ENCODE data around the gene SPEF2. TPM values are rescaled to one million over a fixed set of nuclear protein-coding genes. Genes with fewer than 3 reads are reported as not detected.

The SPEF2 gene
- total RNA-seq, 1 experiment from 2014 or later, result 2.3 TPM

GRCh38 chr5:35765921-35766320 is 148.3 kb downstream of the SPEF2 start:
- DNase-seq (ENCODE audit: low read depth), result no peak
- in situ Hi-C loops (cut with HindIII; ENCODE audit: low pct_unique_long_range_greater_than_20kb, low sequenced_read_pairs), result no loop called here

- no peak for DNase-seq (ENCODE audit: low read depth)
- in situ Hi-C loops (cut with HindIII; ENCODE audit: low pct_unique_long_range_greater_than_20kb, low sequenced_read_pairs), result no loop called here
Observed at GRCh38 chr5:35771300-35771699, 153.6 kb downstream of the SPEF2 start.

- in situ Hi-C loops (cut with HindIII; ENCODE audit: low pct_unique_long_range_greater_than_20kb, low sequenced_read_pairs), result no loop called here
- DNase-seq (ENCODE audit: low read depth), result no peak
Observed at GRCh38 chr5:35771839-35772238, 154.2 kb downstream of the SPEF2 start.

- DNase-seq (ENCODE audit: low read depth), result no peak
- in situ Hi-C loops (cut with HindIII; ENCODE audit: low pct_unique_long_range_greater_than_20kb, low sequenced_read_pairs), result no loop called here
Observed at GRCh38 chr5:35773967-35774366, 156.3 kb downstream of the SPEF2 start.

- in situ Hi-C loops (cut with HindIII; ENCODE audit: low pct_unique_long_range_greater_than_20kb, low sequenced_read_pairs), result no loop called here
- no peak for DNase-seq (ENCODE audit: low read depth)
Observed at GRCh38 chr5:35776757-35777156, 159.1 kb downstream of the SPEF2 start.

- in situ Hi-C loops (cut with HindIII; ENCODE audit: low pct_unique_long_range_greater_than_20kb, low sequenced_read_pairs), result no loop called here
- DNase-seq (ENCODE audit: low read depth), result peak; percentile 40
Observed at GRCh38 chr5:35777358-35778087, 159.9 kb downstream of the SPEF2 start.

- no peak for DNase-seq (ENCODE audit: low read depth)
- in situ Hi-C loops (cut with HindIII; ENCODE audit: low pct_unique_long_range_greater_than_20kb, low sequenced_read_pairs), result no loop called here
Observed at GRCh38 chr5:35778259-35778769, 160.7 kb downstream of the SPEF2 start.

GRCh38 chr5:35780236-35780635 is 162.6 kb downstream of the SPEF2 start:
- in situ Hi-C loops (cut with HindIII; ENCODE audit: low pct_unique_long_range_greater_than_20kb, low sequenced_read_pairs), result no loop called here
- no peak for DNase-seq (ENCODE audit: low read depth)

GRCh38 chr5:35781181-35781790 is 163.6 kb downstream of the SPEF2 start:
- DNase-seq (ENCODE audit: low read depth), result no peak
- in situ Hi-C loops (cut with HindIII; ENCODE audit: low pct_unique_long_range_greater_than_20kb, low sequenced_read_pairs), result no loop called here

- DNase-seq (ENCODE audit: low read depth), result no peak
- in situ Hi-C loops (cut with HindIII; ENCODE audit: low pct_unique_long_range_greater_than_20kb, low sequenced_read_pairs), result no loop called here
Observed at GRCh38 chr5:35783551-35783950, 165.9 kb downstream of the SPEF2 start.

GRCh38 chr5:35785601-35786085 is 168.0 kb downstream of the SPEF2 start:
- DNase-seq (ENCODE audit: low read depth), result no peak
- in situ Hi-C loops (cut with HindIII; ENCODE audit: low pct_unique_long_range_greater_than_20kb, low sequenced_read_pairs), result no loop called here

- DNase-seq (ENCODE audit: low read depth), result no peak
- in situ Hi-C loops (cut with HindIII; ENCODE audit: low pct_unique_long_range_greater_than_20kb, low sequenced_read_pairs), result no loop called here
Observed at GRCh38 chr5:35788724-35789123, 171.1 kb downstream of the SPEF2 start.

GRCh38 chr5:35789732-35790456 is 172.2 kb downstream of the SPEF2 start:
- in situ Hi-C loops (cut with HindIII; ENCODE audit: low pct_unique_long_range_greater_than_20kb, low sequenced_read_pairs), result no loop called here

GRCh38 chr5:35790457-35790822 is 172.8 kb downstream of the SPEF2 start:
- no peak for DNase-seq (ENCODE audit: low read depth)
- in situ Hi-C loops (cut with HindIII; ENCODE audit: low pct_unique_long_range_greater_than_20kb, low sequenced_read_pairs), result no loop called here

More at GRCh38 chr5:35789732-35790456, 172.2 kb downstream of the SPEF2 start:
- no peak for DNase-seq (ENCODE audit: low read depth)

GRCh38 chr5:35794328-35794619 is 176.6 kb downstream of the SPEF2 start:
- in situ Hi-C loops (cut with HindIII; ENCODE audit: low pct_unique_long_range_greater_than_20kb, low sequenced_read_pairs), result no loop called here
- no peak for DNase-seq (ENCODE audit: low read depth)

- in situ Hi-C loops (cut with HindIII; ENCODE audit: low pct_unique_long_range_greater_than_20kb, low sequenced_read_pairs), result no loop called here
- no peak for DNase-seq (ENCODE audit: low read depth)
Observed at GRCh38 chr5:35794684-35795375, 177.2 kb downstream of the SPEF2 start.

- in situ Hi-C loops (cut with HindIII; ENCODE audit: low pct_unique_long_range_greater_than_20kb, low sequenced_read_pairs), result no loop called here
- no peak for DNase-seq (ENCODE audit: low read depth)
Observed at GRCh38 chr5:35799181-35799580, 181.5 kb downstream of the SPEF2 start.

- in situ Hi-C loops (cut with HindIII; ENCODE audit: low pct_unique_long_range_greater_than_20kb, low sequenced_read_pairs), result no loop called here
Observed at GRCh38 chr5:35799753-35800152, 182.1 kb downstream of the SPEF2 start.

GRCh38 chr5:35803191-35803651 is 185.6 kb downstream of the SPEF2 start:
- no peak for DNase-seq (ENCODE audit: low read depth)
- in situ Hi-C loops (cut with HindIII; ENCODE audit: low pct_unique_long_range_greater_than_20kb, low sequenced_read_pairs), result no loop called here

More at GRCh38 chr5:35799753-35800152, 182.1 kb downstream of the SPEF2 start:
- no peak for DNase-seq (ENCODE audit: low read depth)

Data from Caki2 (cell line).